ENCODE results near the gene GAK. TPM values are rescaled to one million over a fixed set of nuclear protein-coding genes. Genes with fewer than 3 reads are reported as not detected.

The GAK gene
- total RNA-seq, 1 donor from 2014 or later: 86.9 TPM

GRCh38 chr4:837772-838171 lies 94.3 kb downstream of the GAK start:
- no peaks in the 10 kb centered on the region for H3K27me3 ChIP-seq (ENCODE audit: insufficient read depth, low read length)
- no peak for DNase-seq (ENCODE audit: low read depth)
- H3K79me2 ChIP-seq (ENCODE audit: insufficient read depth, low read length): no peaks in the 10 kb centered on the region
- H3K9me3 ChIP-seq (ENCODE audit: insufficient read depth, low read depth, low read length): peaks cover 8% of the 10 kb centered on the region
- H3K36me3 Mint-ChIP-seq (ENCODE audit: low read depth, unreplicated experiment): peaks cover 15% of the 10 kb centered on the region
- H3K4me1 Mint-ChIP-seq (ENCODE audit: low read depth, unreplicated experiment): no peaks in the 10 kb centered on the region
- H3K27me3 Mint-ChIP-seq (ENCODE audit: low read depth, unreplicated experiment): peaks cover 7% of the 10 kb centered on the region
- no peak overlapping the region for H3K4me2 ChIP-seq (ENCODE audit: low read length)
- H3K27ac Mint-ChIP-seq (ENCODE audit: unreplicated experiment): no peak overlapping the region
- no peaks in the 10 kb centered on the region for H3K4me1 ChIP-seq (ENCODE audit: insufficient read depth, low read length)
- H3K36me3 ChIP-seq (ENCODE audit: insufficient read depth, low read length): no peaks in the 10 kb centered on the region
- TF ChIP-seq EZH2 (IDR thresholded peaks at IDR 0.05; ENCODE audit: insufficient read depth, low read length): no peak
- no peak for TF ChIP-seq CTCF (IDR thresholded peaks at IDR 0.05; ENCODE audit: insufficient read depth, low read depth, low read length)
- no peak overlapping the region for H3K4me3 ChIP-seq (ENCODE audit: insufficient read depth, low read depth, low read length)
- H3K9ac ChIP-seq (ENCODE audit: low read length): no peak overlapping the region
- H3K9me3 Mint-ChIP-seq (ENCODE audit: unreplicated experiment): peaks cover 9% of the 10 kb centered on the region
- no peak overlapping the region for H2AFZ ChIP-seq (ENCODE audit: low read depth, low read length)
- H3K4me3 Mint-ChIP-seq (ENCODE audit: unreplicated experiment): no peak overlapping the region
- no peak for FAIRE-seq
- H4K20me1 ChIP-seq (ENCODE audit: insufficient read depth, low read length): no peaks in the 10 kb centered on the region
- H3K27ac ChIP-seq (ENCODE audit: low read depth, low read length): no peak overlapping the region

DNA sequence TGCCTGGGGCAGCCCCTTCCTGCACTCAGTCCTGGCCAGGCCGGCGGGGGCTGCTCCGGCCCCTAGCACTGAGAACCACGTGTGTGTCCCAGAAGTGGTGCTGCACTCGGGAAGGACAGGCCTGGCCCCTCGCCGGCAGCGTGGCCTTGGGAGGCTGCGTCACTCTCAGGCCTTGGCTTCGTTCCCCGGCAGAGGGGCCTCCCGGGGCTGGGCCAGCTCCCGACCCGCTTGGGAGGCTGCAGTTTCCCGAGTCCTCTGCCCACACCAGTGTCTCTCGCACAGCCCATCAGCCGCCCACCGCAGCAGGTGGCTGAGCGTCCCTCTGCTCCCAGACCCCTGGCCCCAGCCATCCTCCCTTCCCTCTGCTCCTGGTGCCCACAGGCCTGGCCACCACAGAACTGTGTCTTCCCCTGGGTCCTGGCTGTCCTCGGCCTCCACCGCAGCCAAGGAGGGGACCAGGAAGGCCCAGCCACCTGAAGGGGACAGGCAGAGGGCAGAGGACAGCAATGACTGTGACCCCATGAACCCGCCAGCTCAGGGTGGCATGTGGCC lies 95.3 kb downstream of the GAK start:
- Mint-ChIP-seq H3K4me3 (ENCODE audit: unreplicated experiment) (no peak overlapping the region), H3K4me1 (ENCODE audit: low read depth, unreplicated experiment) (no peaks in the 10 kb centered on the region), H3K9me3 (ENCODE audit: unreplicated experiment) (peaks cover 5% of the 10 kb centered on the region), H3K36me3 (ENCODE audit: low read depth, unreplicated experiment) (peaks cover 12% of the 10 kb centered on the region), H3K27ac (ENCODE audit: unreplicated experiment) (no peak overlapping the region), H3K27me3 (ENCODE audit: low read depth, unreplicated experiment) (peaks cover 7% of the 10 kb centered on the region)
- H3K27me3 ChIP-seq (ENCODE audit: insufficient read depth, low read length): no peaks in the 10 kb centered on the region
- TF ChIP-seq EZH2 (IDR thresholded peaks at IDR 0.05; ENCODE audit: insufficient read depth, low read length) (no peak), CTCF (IDR thresholded peaks at IDR 0.05; ENCODE audit: insufficient read depth, low read depth, low read length) (no peak)
- FAIRE-seq: no peak
- H3K36me3 ChIP-seq (ENCODE audit: insufficient read depth, low read length): no peaks in the 10 kb centered on the region
- H3K9ac ChIP-seq (ENCODE audit: low read length): no peak overlapping the region
- no peaks in the 10 kb centered on the region for H3K4me1 ChIP-seq (ENCODE audit: insufficient read depth, low read length)
- H4K20me1 ChIP-seq (ENCODE audit: insufficient read depth, low read length): no peaks in the 10 kb centered on the region
- no peak overlapping the region for H3K27ac ChIP-seq (ENCODE audit: low read depth, low read length)
- peaks cover 8% of the 10 kb centered on the region for H3K9me3 ChIP-seq (ENCODE audit: insufficient read depth, low read depth, low read length)
- no peaks in the 10 kb centered on the region for H3K79me2 ChIP-seq (ENCODE audit: insufficient read depth, low read length)
- H3K4me2 ChIP-seq (ENCODE audit: low read length): no peak overlapping the region
- no peak overlapping the region for H2AFZ ChIP-seq (ENCODE audit: low read depth, low read length)
- H3K4me3 ChIP-seq (ENCODE audit: insufficient read depth, low read depth, low read length): no peak overlapping the region
- DNase-seq (ENCODE audit: low read depth): no peak

GRCh38 chr4:836003-836511 lies 96.1 kb downstream of the GAK start:
- Histone ChIP-seq H3K9me3 (ENCODE audit: insufficient read depth, low read depth, low read length) (peaks cover 8% of the 10 kb centered on the region), H3K27me3 (ENCODE audit: insufficient read depth, low read length) (no peaks in the 10 kb centered on the region), H3K4me1 (ENCODE audit: insufficient read depth, low read length) (no peaks in the 10 kb centered on the region), H3K9ac (ENCODE audit: low read length) (no peak overlapping the region), H4K20me1 (ENCODE audit: insufficient read depth, low read length) (no peaks in the 10 kb centered on the region), H3K36me3 (ENCODE audit: insufficient read depth, low read length) (no peaks in the 10 kb centered on the region), H3K79me2 (ENCODE audit: insufficient read depth, low read length) (no peaks in the 10 kb centered on the region), H3K4me3 (ENCODE audit: insufficient read depth, low read depth, low read length) (no peak overlapping the region), H2AFZ (ENCODE audit: low read depth, low read length) (no peak overlapping the region), H3K4me2 (ENCODE audit: low read length) (no peak overlapping the region), H3K27ac (ENCODE audit: low read depth, low read length) (no peak overlapping the region)
- DNase-seq (ENCODE audit: low read depth): no peak
- Mint-ChIP-seq H3K36me3 (ENCODE audit: low read depth, unreplicated experiment) (peaks cover 10% of the 10 kb centered on the region), H3K9me3 (ENCODE audit: unreplicated experiment) (peaks cover 5% of the 10 kb centered on the region), H3K27me3 (ENCODE audit: low read depth, unreplicated experiment) (peaks cover 7% of the 10 kb centered on the region), H3K4me3 (ENCODE audit: unreplicated experiment) (no peak overlapping the region), H3K4me1 (ENCODE audit: low read depth, unreplicated experiment) (no peaks in the 10 kb centered on the region), H3K27ac (ENCODE audit: unreplicated experiment) (no peak overlapping the region)
- no peak for FAIRE-seq
- no peak for TF ChIP-seq EZH2 (IDR thresholded peaks at IDR 0.05; ENCODE audit: insufficient read depth, low read length)
- no peak for TF ChIP-seq CTCF (IDR thresholded peaks at IDR 0.05; ENCODE audit: insufficient read depth, low read depth, low read length)

Data from astrocyte (in vitro differentiated cells and primary cell).